Trophoblast cell (in vitro differentiated cells and primary cell): ENCODE measurements around the gene M1AP.
A peak's percentile ranks its signal among the peaks of the same experiment; 100 is the strongest.
"Not testable (repeated sequence)": the region's sequence is repeated elsewhere in the genome, so short reads cannot be mapped to it uniquely, and the experiment has no call there.

ENCODE experiments used
- DNase-seq, 2 donors: peaks; one replicate each; pipeline ENCODE4 v3.0.0-alpha.2; 2016
- H2AFZ ChIP-seq: 2 replicates; pipeline ENCODE4 v1.6.1; 2013; ENCODE audit warnings: low read length, moderate library complexity, mild to moderate bottlenecking; ENCODE audit not compliant: insufficient read depth, poor library complexity
- H2AK5ac ChIP-seq: 2 replicates; pipeline ENCODE4 v1.6.1; 2013; ENCODE audit warnings: mild to moderate bottlenecking, low read length
- H2BK120ac ChIP-seq: 2 replicates; pipeline ENCODE4 v1.6.1; 2013; ENCODE audit warnings: low read length, mild to moderate bottlenecking, moderate library complexity; ENCODE audit not compliant: insufficient read depth, poor library complexity
- H2BK12ac ChIP-seq: 2 replicates; pipeline ENCODE4 v1.6.1; 2013; ENCODE audit warnings: mild to moderate bottlenecking, low read length, moderate library complexity
- H2BK5ac ChIP-seq: 2 replicates; pipeline ENCODE4 v1.6.1; 2013; ENCODE audit warnings: low read length, low read depth, moderate library complexity, mild to moderate bottlenecking; ENCODE audit not compliant: poor library complexity
- H3K14ac ChIP-seq: 2 replicates; pipeline ENCODE4 v1.6.1; 2013; ENCODE audit warnings: mild to moderate bottlenecking, low read length
- H3K18ac ChIP-seq: 2 replicates; pipeline ENCODE4 v1.6.1; 2013; ENCODE audit warnings: mild to moderate bottlenecking, low read length
- H3K23ac ChIP-seq: 2 replicates; pipeline ENCODE4 v1.6.1; 2013; ENCODE audit warnings: low read length
- H3K27ac ChIP-seq: 2 replicates; pipeline ENCODE4 v1.5.1; 2013; ENCODE audit warnings: low read depth, mild to moderate bottlenecking, inconsistent platforms, low read length, moderate library complexity
- H3K27me3 ChIP-seq: 2 replicates; pipeline ENCODE4 v1.6.1; 2013; ENCODE audit warnings: inconsistent platforms, mild to moderate bottlenecking, low read length, moderate library complexity; ENCODE audit not compliant: insufficient read depth
- H3K36me3 ChIP-seq, 2 experiments: 1 replicate in 1 of 2; 2 replicates in 1 of 2; pipeline ENCODE4 v1.6.1; 2013; ENCODE audit warnings: low read length in 2 of 2, mild to moderate bottlenecking in 2 of 2, moderate library complexity in 1 of 2; ENCODE audit not compliant: insufficient read depth in 2 of 2, control insufficient read depth in 1 of 2
- H3K4ac ChIP-seq: 2 replicates; pipeline ENCODE4 v1.6.1; 2013; ENCODE audit warnings: low read depth, mild to moderate bottlenecking, low read length, moderate library complexity
- H3K4me1 ChIP-seq, 2 experiments: 1 replicate in 1 of 2; 2 replicates in 1 of 2; pipeline ENCODE4 v1.6.1; 2013; ENCODE audit warnings: low read length in 2 of 2, mild to moderate bottlenecking in 2 of 2, moderate library complexity in 1 of 2; ENCODE audit not compliant: insufficient read depth in 2 of 2, control insufficient read depth in 1 of 2
- H3K4me2 ChIP-seq: 2 replicates; pipeline ENCODE4 v1.6.1; 2013; ENCODE audit warnings: inconsistent platforms, mild to moderate bottlenecking, low read length, moderate library complexity
- H3K4me3 ChIP-seq: 2 replicates; pipeline ENCODE4 v1.5.1; 2013; ENCODE audit warnings: mild to moderate bottlenecking, low read depth, low read length, inconsistent platforms
- H3K79me1 ChIP-seq: one replicate; pipeline ENCODE4 v1.6.1; 2013; ENCODE audit warnings: low read length
- H3K79me2 ChIP-seq: 2 replicates; pipeline ENCODE4 v1.6.1; 2013; ENCODE audit warnings: low read length, mild to moderate bottlenecking; ENCODE audit not compliant: control insufficient read depth, insufficient read depth, poor library complexity
- H3K9ac ChIP-seq: 2 replicates; pipeline ENCODE4 v1.6.1; 2013; ENCODE audit warnings: mild to moderate bottlenecking, low read length
- H3K9me3 ChIP-seq: 2 replicates; pipeline ENCODE4 v1.6.1; 2013; ENCODE audit warnings: low read depth, mild to moderate bottlenecking, control low read depth, inconsistent platforms, low read length; ENCODE audit not compliant: insufficient read depth
- H4K12ac ChIP-seq: 2 replicates; pipeline ENCODE4 v1.6.1; 2013; ENCODE audit warnings: low read depth, mild to moderate bottlenecking, low read length, moderate library complexity
- H4K8ac ChIP-seq: 2 replicates; pipeline ENCODE4 v1.6.1; 2013; ENCODE audit warnings: low read depth, mild to moderate bottlenecking, low read length, moderate library complexity
- H4K91ac ChIP-seq: one replicate; pipeline ENCODE4 v1.6.1; 2013; ENCODE audit warnings: low read depth, mild to moderate bottlenecking, low read length, moderate library complexity
- WGBS: extraction: QIAGEN DNeasy Blood & Tissue Kit; methylation state at CpG from one replicate; pipeline ENCODE4 v1.1.7; 2013; ENCODE audit warnings: missing lambda C conversion rate; ENCODE audit not compliant: insufficient read length, insufficient coverage; ENCODE audit errors: extremely low coverage; 5-methylcytosine and 5-hydroxymethylcytosine counted together

The M1AP gene

DNA sequence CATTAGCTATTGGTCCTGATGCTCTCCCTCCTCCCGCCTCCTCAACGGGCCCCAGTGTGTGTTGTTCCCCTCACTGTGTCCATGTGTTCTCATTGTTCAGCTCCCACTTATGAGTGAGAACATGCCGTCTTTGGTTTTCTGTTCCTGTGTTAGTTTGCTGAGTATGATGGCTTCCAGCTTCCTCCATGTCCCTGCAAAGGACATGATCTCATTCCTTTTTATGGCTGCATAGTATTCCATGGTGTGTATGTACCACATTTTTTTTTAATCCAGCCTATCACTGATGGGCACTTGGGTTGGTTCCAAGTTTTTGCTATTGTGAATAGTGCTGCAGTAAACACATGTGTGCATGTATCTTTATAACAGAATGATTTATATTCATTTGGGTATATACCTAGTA, 17.7 kb downstream of the M1AP start:
- no CpG with 5 or more reads among the region's 3 CpGs for WGBS
- H3K4me3 ChIP-seq, H3K79me1 ChIP-seq, H2BK120ac ChIP-seq, H4K91ac ChIP-seq, H3K14ac ChIP-seq, H2AK5ac ChIP-seq, H2BK5ac ChIP-seq, H3K9me3 ChIP-seq, H3K79me2 ChIP-seq, H3K4ac ChIP-seq, H3K23ac ChIP-seq, H3K18ac ChIP-seq, H3K4me2 ChIP-seq, H4K12ac ChIP-seq, H3K9ac ChIP-seq, H2BK12ac ChIP-seq, H2AFZ ChIP-seq, H3K36me3 ChIP-seq, H3K27ac ChIP-seq, H4K8ac ChIP-seq, DNase-seq, H3K27me3 ChIP-seq, H3K4me1 ChIP-seq: not testable (repeated sequence)

DNA sequence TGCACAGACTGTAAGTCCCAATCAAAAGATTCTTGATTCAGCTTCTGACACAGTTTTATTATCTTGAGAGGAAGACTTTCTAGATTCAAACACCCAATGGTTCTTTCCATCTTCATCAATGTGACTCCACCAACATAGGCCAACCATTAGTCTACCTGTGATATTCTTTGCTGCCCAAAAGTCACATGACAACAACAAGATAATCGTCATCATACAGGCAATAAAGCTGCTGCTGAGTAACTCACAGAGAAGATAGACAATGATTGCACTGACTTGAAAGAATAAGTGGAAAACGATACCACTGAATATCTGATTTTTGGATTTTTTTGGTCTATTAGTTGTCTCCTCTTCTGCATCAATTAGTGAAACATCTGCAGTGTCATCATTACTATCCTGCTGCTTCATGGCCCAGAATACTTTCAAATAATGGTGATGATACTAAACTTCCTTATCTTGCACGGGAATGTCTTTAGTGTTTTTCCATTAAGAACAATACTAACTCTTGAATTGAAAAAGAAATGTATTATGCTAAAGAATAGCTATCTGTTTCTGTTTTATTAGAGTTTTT, 19.5 kb downstream of the M1AP start:
- no peaks in the 10 kb centered on the region for H3K27me3 ChIP-seq
- H3K4me1 ChIP-seq: no peaks in the 10 kb centered on the region
- H3K4me3 ChIP-seq: no peak overlapping the region
- H3K9me3 ChIP-seq: no peaks in the 10 kb centered on the region
- H3K9ac ChIP-seq: no peak overlapping the region
- H3K36me3 ChIP-seq: no peaks in the 10 kb centered on the region
- no peak overlapping the region for H4K12ac ChIP-seq
- no peak overlapping the region for H3K27ac ChIP-seq
- H4K91ac ChIP-seq: no peak overlapping the region
- H3K79me2 ChIP-seq: no peaks in the 10 kb centered on the region
- no peak overlapping the region for H3K4ac ChIP-seq
- no peak overlapping the region for H2BK120ac ChIP-seq
- H2AK5ac ChIP-seq: no peak overlapping the region
- H3K23ac ChIP-seq: no peak overlapping the region
- no CpG with 5 or more reads among the region's 3 CpGs for WGBS
- no peaks in the 10 kb centered on the region for H3K79me1 ChIP-seq
- no peak overlapping the region for H4K8ac ChIP-seq
- no peak overlapping the region for H2BK5ac ChIP-seq
- no peak for DNase-seq
- H2AFZ ChIP-seq: no peak overlapping the region
- no peak overlapping the region for H3K14ac ChIP-seq
- no peak overlapping the region for H2BK12ac ChIP-seq
- no peak overlapping the region for H3K4me2 ChIP-seq
- no peak overlapping the region for H3K18ac ChIP-seq

DNA sequence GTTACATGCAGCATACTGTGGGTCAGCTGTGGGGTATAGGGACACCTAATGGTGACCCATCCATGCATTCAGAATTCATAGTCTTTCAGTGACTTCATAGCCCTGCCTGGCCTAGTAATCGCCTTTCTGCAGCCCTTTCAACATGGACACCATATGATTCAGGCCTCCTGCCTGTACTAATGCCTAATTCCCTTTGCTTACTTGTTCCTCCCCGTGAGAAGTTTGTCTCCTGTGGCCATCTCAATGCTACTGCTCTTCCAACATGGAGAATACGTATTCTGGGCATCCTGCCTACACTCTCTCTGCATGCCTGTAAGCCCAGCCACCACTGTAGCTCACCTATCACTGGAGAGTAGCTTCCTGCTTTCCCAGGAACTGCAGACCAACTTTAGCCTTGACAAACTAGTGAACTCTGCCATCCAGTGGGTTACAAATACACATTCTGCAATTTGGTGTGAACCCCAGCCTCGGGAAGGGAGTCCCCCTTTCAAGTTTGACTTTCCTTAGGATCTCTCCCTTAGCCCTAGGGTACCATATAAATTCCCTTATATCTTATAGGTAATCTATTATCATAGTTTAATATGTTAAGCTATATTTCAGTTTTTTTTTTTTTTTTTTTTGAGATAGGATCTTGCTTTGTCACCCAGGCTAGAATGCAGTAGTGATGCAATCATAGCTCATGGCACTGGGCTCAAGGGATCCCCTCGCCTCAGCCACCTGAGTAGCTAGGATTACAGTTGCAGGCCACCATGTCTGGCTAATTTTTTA, 22.3 kb downstream of the M1AP start:
- H3K4ac ChIP-seq: no peak overlapping the region
- no peaks in the 10 kb centered on the region for H3K36me3 ChIP-seq
- H3K4me2 ChIP-seq: no peak overlapping the region
- H2BK12ac ChIP-seq: no peak overlapping the region
- no peaks in the 10 kb centered on the region for H3K79me1 ChIP-seq
- H3K9me3 ChIP-seq: no peaks in the 10 kb centered on the region
- H2AFZ ChIP-seq: no peak overlapping the region
- no peak overlapping the region for H3K4me3 ChIP-seq
- H3K79me2 ChIP-seq: no peaks in the 10 kb centered on the region
- no peaks in the 10 kb centered on the region for H3K27me3 ChIP-seq
- no peak overlapping the region for H4K91ac ChIP-seq
- DNase-seq: peak; percentile 17 to 60
- no peak overlapping the region for H3K23ac ChIP-seq
- no peak overlapping the region for H3K27ac ChIP-seq
- H4K12ac ChIP-seq: no peak overlapping the region
- H3K18ac ChIP-seq: no peak overlapping the region
- H4K8ac ChIP-seq: no peak overlapping the region
- WGBS: no CpG with 5 or more reads among the region's 5 CpGs
- no peak overlapping the region for H3K9ac ChIP-seq
- H3K4me1 ChIP-seq: no peaks in the 10 kb centered on the region
- H2BK5ac ChIP-seq: no peak overlapping the region
- no peak overlapping the region for H2AK5ac ChIP-seq
- no peak overlapping the region for H2BK120ac ChIP-seq
- H3K14ac ChIP-seq: no peak overlapping the region

DNA sequence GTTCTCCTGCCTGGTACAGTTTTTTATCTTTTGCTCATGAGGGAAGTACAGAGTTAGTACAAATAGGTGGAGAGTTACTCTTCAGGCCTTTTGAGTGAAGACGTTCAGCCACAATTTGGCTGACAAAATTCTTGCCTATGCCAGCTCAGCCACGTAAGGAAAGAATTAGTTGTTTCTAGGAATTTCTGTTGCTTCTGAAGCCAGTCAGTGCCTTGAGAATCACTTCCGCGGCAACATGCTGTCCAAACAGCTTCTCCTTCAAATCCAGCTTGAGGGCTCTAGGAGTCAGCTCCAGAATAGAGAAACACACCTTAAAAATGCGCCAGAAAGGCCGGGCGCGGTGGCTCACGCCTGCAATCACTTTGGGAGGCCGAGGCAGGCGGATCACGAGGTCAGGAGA, 27.5 kb downstream of the M1AP start:
- H3K14ac ChIP-seq: no peak overlapping the region
- H3K27ac ChIP-seq: no peak overlapping the region
- H2BK120ac ChIP-seq: no peak overlapping the region
- H2AK5ac ChIP-seq: no peak overlapping the region
- no peaks in the 10 kb centered on the region for H3K9me3 ChIP-seq
- H2BK12ac ChIP-seq: no peak overlapping the region
- no peak overlapping the region for H2BK5ac ChIP-seq
- no peaks in the 10 kb centered on the region for H3K27me3 ChIP-seq
- H4K91ac ChIP-seq: no peak overlapping the region
- no peak for DNase-seq
- no peak overlapping the region for H3K4me2 ChIP-seq
- no peak overlapping the region for H3K9ac ChIP-seq
- H3K79me2 ChIP-seq: no peaks in the 10 kb centered on the region
- H3K36me3 ChIP-seq: no peaks in the 10 kb centered on the region
- no peak overlapping the region for H3K4me3 ChIP-seq
- H3K79me1 ChIP-seq: no peaks in the 10 kb centered on the region
- no peak overlapping the region for H3K23ac ChIP-seq
- no peak overlapping the region for H2AFZ ChIP-seq
- H3K18ac ChIP-seq: no peak overlapping the region
- H4K12ac ChIP-seq: no peak overlapping the region
- no peak overlapping the region for H4K8ac ChIP-seq
- no CpG with 5 or more reads among the region's 12 CpGs for WGBS
- no peaks in the 10 kb centered on the region for H3K4me1 ChIP-seq
- no peak overlapping the region for H3K4ac ChIP-seq
